CMK (cell line): Measurements from ENCODE around the gene CNNM2.
"Not testable (repeated sequence)": the region's sequence is repeated elsewhere in the genome, so short reads cannot be mapped to it uniquely, and the experiment has no call there.

Source experiments
- DNase-seq: peaks from one replicate; pipeline ENCODE4 v3.0.0-alpha.2; 2010; ENCODE audit warnings: low read depth

The CNNM2 gene

DNA sequence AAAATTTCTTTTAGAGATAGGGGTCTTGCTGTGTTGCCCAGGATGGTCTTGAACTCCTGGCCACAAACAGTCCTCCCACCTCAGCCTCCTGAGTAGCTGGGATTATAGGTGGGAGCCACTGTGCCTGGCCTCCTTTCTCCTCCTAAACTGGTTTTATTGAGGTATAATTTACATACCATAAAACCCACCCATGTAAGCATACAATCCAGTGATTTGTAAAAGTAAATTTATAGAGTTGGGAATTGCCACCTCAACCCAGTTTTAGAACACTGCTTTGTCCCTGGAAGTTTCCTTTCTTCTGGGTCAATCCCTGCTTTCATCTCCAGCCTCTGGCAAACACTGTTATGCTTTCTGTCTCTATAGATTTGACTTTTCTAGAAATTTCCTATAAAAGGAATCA lies 49.0 kb downstream of the CNNM2 start:
- DNase-seq: no peak

DNA sequence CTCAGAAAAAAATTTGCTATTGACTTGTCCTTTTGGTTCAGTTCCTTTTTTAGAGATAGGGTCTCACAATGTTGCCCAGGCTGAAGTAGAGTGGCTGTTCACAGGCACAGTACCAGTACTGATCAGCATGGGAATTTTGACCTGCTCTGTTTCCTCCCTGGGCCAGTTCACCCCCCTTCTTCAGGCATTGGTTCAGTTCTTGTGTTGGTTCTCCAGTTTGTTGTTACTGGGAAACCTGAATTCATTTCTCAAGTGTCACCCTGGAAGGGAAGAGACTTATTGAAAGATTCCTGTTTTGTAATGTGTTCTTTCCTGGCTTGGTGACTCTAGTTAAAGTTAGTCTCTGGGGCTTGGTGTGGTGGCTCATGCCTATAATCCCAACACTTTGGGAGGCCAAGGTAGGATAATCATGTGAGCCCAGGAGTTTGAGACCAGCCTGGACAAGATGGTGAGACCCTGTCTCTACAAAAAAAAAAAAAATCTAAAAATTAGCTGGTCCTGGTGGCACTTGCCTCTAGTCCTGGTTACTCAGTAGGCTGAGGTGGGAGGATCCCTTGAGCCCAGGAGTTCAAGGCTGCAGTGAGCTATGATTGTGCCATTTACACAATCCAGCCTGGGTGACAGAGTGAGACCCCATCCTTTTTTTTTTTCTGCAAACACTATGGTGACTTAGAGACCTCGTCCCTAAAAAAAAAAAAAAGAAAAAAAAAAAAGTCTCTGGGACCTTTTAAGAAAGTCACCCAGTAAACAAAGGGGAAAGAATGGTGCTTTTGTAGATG lies 52.7 kb downstream of the CNNM2 start:
- DNase-seq: no peak

DNA sequence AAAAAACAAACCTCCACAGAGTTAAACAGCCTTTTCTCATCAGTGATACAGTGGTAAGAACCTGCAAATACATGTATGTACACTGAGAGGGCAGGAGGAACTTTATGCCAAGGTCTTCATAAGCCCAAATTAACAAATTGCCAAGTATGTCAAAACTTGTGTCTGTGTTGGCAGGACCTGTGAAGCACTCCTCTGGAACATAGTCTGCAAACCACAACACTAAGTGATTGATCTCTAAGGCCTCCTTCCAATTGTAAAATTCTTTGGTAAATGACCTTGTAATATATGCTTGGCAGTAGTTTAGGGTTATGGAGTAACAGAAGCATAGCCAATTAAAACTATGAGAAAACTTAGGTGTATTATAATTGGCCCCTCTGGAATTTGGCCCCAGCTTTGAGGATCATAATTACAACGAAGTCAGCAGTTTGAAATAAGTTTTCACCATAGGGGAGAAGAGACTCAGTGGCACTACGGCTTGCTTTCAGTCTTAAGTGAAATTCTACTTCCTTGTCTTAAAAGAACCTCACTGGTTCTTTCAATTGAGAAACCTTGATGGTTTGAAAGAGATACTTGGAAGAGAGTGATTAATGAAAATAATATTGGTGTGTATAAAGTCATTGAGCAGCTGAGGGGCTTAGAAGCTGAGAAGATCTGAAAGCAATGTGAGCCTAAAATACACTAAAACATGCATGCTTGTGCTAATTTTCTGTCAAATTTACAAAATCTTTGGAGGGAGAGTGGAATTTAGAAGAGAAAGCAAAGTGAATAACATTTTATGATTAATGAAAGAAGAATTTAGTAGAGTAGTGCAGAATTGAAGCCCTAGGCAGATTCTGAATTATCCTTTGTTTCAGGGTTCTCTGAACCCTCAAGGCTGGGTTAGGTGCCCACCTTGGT lies 57.6 kb downstream of the CNNM2 start:
- no peak for DNase-seq

DNA sequence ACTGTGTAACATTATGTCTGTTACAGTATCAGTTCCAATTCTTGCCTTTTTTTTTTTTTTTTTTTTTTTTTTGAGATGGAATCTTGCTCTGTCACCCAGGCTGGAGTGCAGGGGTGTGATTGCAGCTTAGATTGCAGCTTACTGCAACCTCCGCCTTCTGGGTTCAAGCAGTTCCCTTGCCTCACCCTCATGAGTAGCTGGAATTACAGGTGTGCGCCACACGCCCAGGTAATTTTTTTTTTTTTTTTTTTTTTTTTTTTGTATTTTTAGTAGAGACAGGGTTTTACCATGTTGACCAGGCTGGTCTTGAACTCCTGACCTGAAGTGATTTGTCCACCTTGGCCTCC lies 58.3 kb downstream of the CNNM2 start:
- not testable (repeated sequence) for DNase-seq

DNA sequence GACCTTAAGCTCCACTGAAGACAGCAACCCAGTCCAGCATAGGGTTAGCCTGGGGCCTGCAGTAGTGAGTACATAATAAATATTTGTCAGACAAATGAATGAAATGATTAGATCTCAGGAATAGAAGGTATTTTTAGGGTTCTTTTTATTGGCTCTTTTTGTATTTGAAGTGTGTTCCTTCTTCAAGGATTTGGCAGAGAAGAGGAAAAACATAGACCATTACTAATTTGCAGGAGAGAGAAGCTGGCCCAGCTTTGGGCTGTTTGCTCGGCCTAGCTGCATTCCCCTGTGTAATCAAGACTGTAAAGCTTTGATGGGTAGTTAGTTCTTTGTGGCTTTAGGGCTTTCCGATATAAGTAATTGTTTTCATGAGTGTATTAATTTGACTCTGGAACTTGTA lies 64.2 kb downstream of the CNNM2 start:
- no peak for DNase-seq

DNA sequence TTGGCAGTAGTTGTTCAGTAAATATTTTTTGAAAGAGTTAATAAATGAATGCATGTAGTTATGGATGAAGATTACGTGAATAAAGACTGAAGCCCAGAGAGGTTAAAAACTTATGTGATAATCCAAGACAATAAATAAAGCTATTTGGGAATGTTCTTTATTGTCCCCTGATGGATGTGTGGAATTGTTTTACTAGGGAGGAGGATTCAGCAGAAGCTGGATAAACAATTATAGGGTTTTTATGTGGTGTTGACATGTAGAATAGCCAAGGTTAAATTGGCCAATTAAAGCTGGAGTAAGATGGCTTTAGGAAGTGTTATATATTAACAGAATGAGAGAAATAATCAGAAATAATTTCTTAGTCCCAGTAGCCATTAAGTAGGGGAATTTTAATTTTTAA lies 66.0 kb downstream of the CNNM2 start:
- no peak for DNase-seq

DNA sequence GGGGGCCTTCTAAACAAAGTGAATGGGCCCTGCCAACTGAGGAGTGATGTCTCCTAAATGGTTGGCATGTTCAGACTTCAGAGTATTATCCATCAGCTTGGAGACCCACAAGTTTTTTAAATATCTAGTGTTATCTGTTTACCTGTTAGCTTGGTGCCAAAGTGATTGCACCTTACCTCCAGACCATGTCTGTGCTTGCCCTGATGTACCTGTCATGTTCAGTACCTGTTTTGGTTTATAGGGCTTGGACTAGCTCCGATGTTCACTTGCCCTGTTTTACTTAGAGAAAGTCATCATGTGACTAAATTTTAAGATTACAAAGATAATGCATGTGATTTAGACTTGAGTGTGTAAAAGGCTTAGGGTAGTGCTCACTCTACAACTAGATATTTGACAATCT lies 67.7 kb downstream of the CNNM2 start:
- no peak for DNase-seq

DNA sequence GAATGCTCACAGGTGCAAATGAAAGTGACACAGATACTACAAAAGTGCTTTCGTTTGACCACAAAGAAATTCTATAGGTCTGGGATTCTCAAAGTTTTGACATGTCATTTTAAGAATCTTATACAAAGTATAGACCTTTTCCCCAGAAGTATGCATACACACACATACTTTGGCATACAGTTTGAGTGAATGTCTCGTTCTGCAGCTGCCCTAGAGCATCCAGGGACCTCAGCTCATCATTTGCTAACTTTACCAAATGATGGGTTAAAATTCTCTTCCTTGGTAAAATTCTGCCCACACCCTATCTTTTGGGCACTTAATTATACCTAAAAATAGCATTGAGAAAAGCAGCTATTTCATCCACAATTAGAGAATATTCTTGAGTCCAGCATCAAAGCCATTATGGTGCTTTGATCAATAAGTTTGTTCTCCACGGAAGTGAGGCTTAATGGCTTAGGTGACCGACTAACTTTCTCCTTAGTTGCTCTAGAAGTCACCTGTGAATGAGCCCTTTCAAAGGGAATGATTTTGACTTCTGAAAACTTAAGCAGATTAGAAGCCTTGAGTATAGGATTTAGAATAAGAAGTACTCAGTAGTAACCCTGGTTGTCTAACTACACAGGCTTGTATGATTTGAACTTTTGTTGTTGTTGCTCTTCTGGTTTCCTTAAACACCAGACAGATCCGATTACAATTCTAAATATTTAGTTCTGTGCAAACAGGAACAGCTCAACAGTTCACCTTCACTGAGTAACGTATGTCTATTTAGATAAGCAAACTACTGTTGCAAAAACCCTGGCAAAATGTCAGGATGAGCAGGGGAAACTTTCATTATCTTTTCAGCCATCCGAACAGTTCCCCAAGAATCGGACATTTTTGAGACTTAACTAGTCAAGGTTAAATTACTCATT lies 70.6 kb downstream of the CNNM2 start:
- DNase-seq: peak; percentile 48

DNA sequence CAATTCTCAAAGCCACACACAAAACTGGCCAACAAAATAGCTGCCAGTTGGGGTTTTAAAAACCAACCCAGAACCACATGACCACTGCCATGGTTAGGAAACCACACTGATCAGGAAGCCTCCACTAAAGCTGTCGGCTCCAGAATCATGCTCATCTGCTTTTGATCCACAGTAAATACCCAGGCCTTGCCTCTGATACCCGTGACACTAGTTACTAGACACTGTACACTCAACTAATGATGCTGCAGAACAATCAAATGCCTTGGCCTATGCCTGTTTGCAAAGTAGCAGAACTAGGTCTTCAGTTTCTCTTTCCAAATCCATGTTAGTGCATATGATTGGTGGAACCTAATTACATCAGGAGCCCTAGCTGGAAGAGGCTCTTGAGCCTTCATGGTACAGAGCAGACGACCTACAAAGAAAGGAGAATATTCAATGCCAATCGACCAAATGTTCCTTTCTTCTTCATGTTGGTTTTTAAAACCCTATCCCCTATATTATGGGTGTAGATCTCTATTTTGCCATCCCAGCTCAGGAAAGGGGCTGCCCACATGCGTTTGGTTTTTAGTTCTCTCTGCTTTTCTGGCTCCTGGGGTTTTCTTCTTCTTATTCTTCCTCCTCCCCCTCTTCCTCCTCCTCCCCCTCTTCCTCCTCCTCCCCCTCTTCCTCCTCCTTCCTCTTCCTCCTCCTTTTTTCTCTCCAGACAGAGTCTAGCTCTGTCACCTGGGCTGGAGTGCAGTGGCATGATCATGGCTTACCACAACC lies 76.6 kb downstream of the CNNM2 start:
- no peak for DNase-seq

DNA sequence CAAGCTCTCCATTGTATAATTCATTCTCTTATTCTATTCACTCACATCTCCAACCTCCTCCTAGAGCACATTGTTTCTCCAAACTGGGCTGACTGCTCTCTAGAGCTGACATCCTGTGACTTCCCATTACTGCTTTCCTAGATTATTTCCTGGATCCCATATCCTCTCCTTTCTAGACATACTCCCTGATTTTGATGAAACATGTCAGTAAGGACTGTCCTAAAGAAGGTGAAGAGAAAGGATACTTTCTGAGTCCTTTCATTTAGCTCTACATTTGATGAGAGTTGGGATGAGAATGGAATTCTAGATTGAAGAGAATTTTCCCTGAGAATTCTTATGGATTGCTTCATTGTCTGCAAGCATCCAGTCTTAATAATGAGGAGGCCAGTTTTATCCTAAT lies 78.8 kb downstream of the CNNM2 start:
- DNase-seq: no peak

DNA sequence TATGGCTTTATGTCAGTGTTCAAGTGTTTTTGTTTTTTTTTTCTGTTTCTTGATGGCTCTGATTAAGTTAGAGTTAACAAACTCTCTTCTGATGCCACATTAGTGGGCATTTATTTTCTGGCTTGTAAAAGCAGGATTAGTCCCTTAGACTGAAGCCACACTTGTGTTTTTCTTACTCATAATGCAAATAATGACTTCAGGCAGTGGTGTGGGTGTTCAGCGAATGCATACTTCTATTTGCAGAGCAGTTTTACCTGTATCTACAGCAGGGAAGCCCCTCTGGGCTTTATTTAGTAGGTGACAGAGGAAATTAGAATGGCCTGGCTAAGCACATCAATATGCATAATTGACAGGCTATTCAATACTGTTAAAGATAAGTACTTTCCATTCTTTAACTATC lies 79.9 kb downstream of the CNNM2 start:
- DNase-seq: no peak

DNA sequence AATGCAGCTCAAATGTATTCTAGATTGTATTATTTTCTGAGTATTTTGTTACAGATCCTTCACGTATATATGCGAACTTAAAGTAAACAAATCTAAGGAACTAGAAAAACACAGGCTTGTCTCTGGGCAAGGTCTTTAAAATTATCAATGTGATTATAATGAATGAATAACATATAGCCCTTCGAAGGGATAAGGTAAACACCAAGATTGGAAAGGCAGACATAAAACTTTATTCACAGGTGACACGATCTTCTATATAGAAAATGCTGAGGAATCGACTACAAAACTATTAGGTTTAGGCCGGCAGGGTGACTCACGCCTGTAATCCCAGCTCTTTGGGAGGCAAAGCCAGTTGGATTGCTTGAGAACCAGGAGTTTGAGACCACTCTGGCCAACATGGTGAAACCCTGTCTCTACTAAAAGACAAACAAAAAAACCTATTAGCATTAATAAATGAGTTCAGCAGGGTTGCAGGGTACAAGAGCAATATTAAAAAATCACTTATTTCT lies 80.4 kb downstream of the CNNM2 start:
- no peak for DNase-seq

DNA sequence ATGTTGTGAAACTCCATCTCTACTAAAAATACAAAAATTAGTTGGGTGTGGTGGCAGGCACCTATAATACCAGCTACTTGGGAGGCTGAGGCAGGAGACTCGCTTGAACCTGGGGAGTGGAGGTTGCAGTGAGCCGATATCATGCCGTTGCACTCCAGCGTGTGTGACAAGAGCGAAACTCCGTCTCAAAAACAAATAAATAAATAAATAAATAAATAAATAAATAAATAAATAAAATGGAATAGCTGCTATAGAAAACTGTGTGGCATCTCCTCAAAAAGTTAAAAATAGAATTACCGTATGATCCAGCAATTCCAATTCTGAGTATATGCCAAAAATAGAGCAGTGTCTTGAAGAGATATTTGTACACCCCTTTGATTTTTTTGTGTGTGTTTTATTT lies 82.0 kb downstream of the CNNM2 start:
- not testable (repeated sequence) for DNase-seq

DNA sequence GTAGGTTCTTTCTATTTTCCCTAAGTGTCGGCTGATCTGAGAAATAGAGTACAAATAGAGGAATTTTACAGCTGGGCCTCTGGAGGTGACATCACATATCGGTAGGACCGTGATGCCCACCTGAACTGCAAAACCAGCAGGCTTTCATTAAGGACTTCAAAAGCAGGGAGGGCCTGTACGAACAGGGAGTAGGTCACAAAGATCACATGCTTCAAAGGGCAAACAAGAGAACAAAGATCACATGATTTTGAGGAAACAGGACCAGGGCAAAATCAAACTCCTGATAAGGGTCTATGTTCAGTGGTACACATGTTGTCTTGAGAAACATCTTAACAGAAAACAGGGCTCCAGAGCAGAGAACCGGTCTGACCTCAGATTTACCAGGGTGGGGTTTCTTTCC lies 88.9 kb downstream of the CNNM2 start:
- no peak for DNase-seq

DNA sequence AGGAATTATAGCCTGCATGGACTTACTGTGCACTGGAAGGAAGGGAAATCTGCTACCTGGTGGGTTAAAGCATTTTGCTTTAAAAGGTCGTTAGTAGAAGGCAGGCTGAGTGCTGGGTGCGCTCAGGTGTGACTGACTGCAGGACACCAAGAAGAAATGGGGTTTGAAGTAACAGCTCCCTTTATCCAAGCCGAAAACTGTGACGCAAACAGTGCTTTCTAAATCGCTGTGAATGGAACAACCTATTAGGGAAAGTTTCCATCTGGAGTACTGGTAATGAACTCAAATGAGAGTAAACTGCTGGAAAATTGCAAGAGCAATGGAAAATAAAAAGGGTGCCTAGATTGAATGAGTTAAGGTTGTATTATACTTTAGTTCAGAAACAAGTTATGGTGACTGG lies 95.3 kb downstream of the CNNM2 start:
- DNase-seq: no peak

DNA sequence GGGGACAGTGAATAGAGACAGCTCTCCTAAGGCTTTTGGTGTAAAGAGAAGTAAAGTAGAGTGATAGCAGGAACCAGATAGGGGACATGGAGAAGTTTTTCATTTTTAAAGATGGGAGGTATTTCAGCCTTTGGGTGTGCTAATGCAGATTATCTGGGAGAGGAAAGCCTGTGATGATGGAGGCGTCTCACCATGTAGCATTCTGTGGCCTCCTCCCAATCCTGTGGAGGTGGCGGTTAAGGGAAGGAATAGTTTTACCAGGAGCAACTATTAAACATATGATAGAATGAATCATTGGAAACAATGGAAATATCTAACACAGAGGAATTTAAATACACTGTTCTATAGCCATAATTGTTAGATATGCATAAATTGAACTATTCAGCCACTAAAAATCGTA lies 101.3 kb downstream of the CNNM2 start:
- DNase-seq: no peak

DNA sequence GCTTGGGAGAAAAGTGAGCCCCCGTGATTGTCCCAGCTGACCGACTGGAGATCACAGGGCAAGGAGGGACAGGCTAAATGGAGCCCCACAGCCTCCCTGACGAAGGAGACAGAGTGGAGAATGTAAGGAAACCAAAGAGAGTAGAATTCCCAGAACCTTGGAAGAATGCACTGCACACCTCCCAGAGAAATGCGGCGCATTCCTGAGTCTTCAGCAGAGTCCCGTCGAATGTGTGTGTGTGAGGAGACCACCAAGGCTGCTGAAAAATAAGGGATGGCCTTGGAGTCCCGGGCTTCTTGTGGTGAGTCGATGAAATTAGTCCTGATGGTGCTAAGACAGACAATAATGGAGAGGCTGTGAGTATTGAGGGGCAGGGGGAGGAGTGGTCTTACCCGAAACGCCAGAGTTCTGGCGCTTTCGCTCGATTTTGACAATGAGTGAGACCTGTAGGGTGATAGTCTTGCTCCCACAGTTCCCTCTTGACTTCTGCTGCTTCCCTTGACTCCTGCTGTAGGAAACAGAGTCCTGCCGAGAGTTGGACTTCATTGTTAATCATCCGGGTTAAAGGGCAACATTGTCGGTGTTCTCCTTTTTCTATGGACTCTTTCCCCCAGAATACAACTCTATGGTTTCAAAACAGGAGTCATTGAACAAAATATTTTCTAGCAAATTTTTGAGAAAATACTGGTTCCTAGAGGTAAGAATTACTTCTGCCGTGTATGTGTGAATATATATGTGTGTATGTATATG lies 103.2 kb downstream of the CNNM2 start:
- DNase-seq: no peak

DNA sequence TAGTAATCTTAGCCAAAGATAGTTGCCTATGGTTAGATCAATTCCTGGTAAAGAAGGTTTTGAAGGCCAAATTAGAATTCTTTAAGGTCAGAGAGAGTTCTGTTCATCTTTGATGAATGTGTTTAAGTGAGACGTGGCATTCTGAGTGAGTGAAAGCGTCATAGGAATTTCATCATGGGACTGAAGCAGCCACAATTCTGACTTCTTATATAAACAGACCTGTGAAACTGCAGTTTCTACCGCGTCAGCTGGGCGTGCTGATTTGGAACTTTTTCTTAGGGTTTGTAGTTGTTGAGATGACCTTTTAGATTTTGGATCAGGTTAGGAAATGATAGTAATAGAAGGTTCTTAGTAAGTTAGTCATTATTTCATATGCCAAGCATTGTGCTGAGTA lies 103.8 kb downstream of the CNNM2 start:
- no peak for DNase-seq

DNA sequence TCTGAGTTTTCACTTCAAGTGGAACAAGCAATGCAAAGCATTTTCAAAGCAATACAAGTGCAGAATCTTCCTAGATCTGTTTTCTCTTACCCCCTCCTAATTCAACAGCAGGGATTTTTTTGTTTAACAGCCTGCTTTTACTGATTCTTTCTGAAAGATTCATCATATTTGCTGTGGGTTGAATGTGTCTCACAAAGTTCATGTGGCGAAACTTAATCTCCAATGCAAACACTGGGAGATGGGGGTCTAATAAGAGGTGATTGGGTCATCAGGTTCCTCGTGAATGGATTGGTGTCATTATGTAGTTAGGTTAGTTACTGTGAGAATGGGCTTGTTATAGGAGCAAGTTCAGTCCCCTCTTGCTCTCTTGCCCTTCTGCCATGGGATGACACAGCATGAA lies 107.6 kb downstream of the CNNM2 start:
- no peak for DNase-seq

DNA sequence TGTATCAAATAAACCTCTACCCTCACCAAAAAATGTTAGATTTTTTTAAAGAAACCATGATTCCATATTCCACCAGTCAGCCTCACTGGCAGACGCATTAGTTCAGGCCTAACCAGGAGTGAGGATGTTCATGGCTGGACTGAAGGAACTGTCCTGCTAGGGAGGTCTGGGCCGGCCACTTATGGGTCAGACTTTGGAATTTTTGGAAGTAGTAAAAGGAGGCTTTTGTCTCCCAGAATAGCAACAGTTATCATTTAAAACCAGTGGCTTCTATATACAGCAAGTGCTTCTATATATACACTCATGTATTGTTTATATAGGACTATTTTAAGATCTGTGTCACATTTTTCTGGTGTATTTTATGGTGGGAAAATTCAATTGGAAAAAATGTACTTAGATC lies 120.5 kb downstream of the CNNM2 start:
- DNase-seq: no peak

DNA sequence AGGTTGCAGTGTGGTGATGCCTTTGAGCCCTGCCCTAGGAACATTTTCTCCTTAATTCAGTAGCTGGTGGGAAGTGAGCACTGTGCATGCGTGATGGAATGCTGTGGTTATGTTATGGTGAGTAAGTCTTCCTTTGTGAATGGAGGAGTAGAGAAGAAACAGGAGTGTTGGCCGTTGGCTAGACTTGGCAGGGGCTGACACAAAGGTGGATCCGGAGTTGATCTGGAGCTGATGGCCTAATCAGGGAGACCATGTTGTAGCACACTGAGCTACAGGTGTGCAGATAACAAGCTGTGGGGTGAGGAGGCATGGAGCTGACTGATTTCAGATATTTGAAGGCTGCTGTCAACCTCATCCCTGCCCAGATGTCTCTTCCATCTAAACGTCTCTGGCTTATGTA lies 122.3 kb downstream of the CNNM2 start:
- DNase-seq: no peak
